Upper lobe of left lung (tissue), 6 donors: ENCODE data around the gene TMCO4. TPM values are rescaled to one million over a fixed set of nuclear protein-coding genes. Genes with fewer than 3 reads are reported as not detected.

Experiments used
- ATAC-seq, 2 donors: fragments of 200-7000 bp; cut with Tn5 transposase; one replicate each; pipeline ENCODE4 v1.9.1; 2022; ENCODE audit warnings: mild to moderate bottlenecking in 2 of 2, moderate library complexity in 2 of 2; ENCODE audit not compliant: low FRiP score in 2 of 2
- DNase-seq, 2 donors: peaks; one replicate each; pipeline ENCODE4 v3.0.0-alpha.2; 2019 to 2020
- H3K27ac ChIP-seq, 4 donors: fragments of 200-600 bp; sonication (generic); one replicate each; pipeline ENCODE4 v1.5.1; 2016 to 2019
- H3K27me3 ChIP-seq, 4 donors: fragments of 200-600 bp; sonication (generic); one replicate each; pipeline ENCODE4 v1.5.1; 2017 to 2019
- H3K36me3 ChIP-seq, 4 donors: fragments of 200-600 bp; sonication (generic); one replicate each; pipeline ENCODE4 v1.5.1; 2016 to 2019
- H3K4me1 ChIP-seq, 4 donors: fragments of 200-600 bp; sonication (generic); one replicate each; pipeline ENCODE4 v1.5.1; 2018 to 2019
- H3K4me3 ChIP-seq, 4 donors: fragments of 200-600 bp; sonication (generic); one replicate each; pipeline ENCODE4 v1.5.1; 2017 to 2019; ENCODE audit warnings: mild to moderate bottlenecking in 2 of 4, moderate library complexity in 1 of 4
- H3K9me3 ChIP-seq, 4 donors: fragments of 200-600 bp; sonication (generic); one replicate each; pipeline ENCODE4 v1.5.1; 2018 to 2019
- CTCF ChIP-seq, 6 experiments: fragments of 450-650 bp in 4 of 6; fragments of 200-600 bp in 2 of 6; sonication (generic) in 2 of 6; IDR thresholded peaks; one replicate each; pipeline ENCODE4 v1.5.1; 2016 to 2019; ENCODE audit warnings: antibody characterized with exemption in 6 of 6
- EP300 ChIP-seq, 4 donors: sonication (generic); formaldehyde crosslinking; IDR thresholded peaks; one replicate each; pipeline ENCODE4 v1.5.1; 2017; ENCODE audit warnings: antibody characterized with exemption in 4 of 4, control low read depth in 2 of 4
- POLR2A ChIP-seq, 4 donors: fragments of 450-650 bp; IDR thresholded peaks; one replicate each; pipeline ENCODE4 v1.5.1; 2016 to 2017; ENCODE audit warnings: antibody characterized with exemption in 4 of 4, mild to moderate bottlenecking in 2 of 4
- POLR2AphosphoS5 ChIP-seq, 2 donors: sonication (generic); formaldehyde crosslinking; IDR thresholded peaks; one replicate each; pipeline ENCODE4 v1.5.1; 2017; ENCODE audit warnings: antibody characterized with exemption in 2 of 2
- WGBS, 2 donors: methylation state at CpG; one replicate each; pipeline ENCODE4 v1.1.5; 2017 to 2018; 5-methylcytosine and 5-hydroxymethylcytosine counted together
- total RNA-seq, 6 donors: library from RNA; depleted of rRNA in 4 of 6; stranded (reverse); fragments of >200 nt in 4 of 6; gene quantifications; one replicate each; pipeline versions ENCODE4 v1.1.0 to v1.2.1, GENCODE V29; 2016 to 2021
- donor health status: DM: no; HTN: no; CAD: no; lungs with moderate emphysema.
- donor health status: DM: no; HTN: yes; CAD: no; lungs with severe emphysema.

The TMCO4 gene
- total RNA-seq, 6 donors from 2014 or later = 19.1 to 46.1 (median 24.9) TPM

- ATAC-seq (no peak), DNase-seq (no peak)
- no peak overlapping the region for H3K4me3 ChIP-seq
- no peaks in the 10 kb centered on the region for H3K27me3 ChIP-seq
- peaks cover 0 to 49% (median 10%) of the 10 kb centered on the region in 4 donors for H3K36me3 ChIP-seq
- peaks cover 0 to 6% (median 2%) of the 10 kb centered on the region in 4 donors for H3K9me3 ChIP-seq
- H3K27ac ChIP-seq = no peak overlapping the region
- WGBS, 2 donors = 96 to 98% methylated on average over 8 of the region's 8 CpGs
- no peak for TF ChIP-seq POLR2A (IDR thresholded peaks at IDR 0.05)
- no peak for TF ChIP-seq CTCF (IDR thresholded peaks at IDR 0.05)
- TF ChIP-seq EP300 (IDR thresholded peaks at IDR 0.05) = no peak
- no peaks in the 10 kb centered on the region for H3K4me1 ChIP-seq
These were observed 68.3 kb downstream of the TMCO4 start for GRCh38 chr1:19731311-19731821.

- DNase-seq (no peak), ATAC-seq (no peak)
- 78 to 80% methylated on average over 3 of the region's 3 CpGs for WGBS, 2 donors
- TF ChIP-seq POLR2A (IDR thresholded peaks at IDR 0.05) = no peak
- no peak for TF ChIP-seq EP300 (IDR thresholded peaks at IDR 0.05)
- no peak for TF ChIP-seq POLR2AphosphoS5 (IDR thresholded peaks at IDR 0.05)
- TF ChIP-seq CTCF (IDR thresholded peaks at IDR 0.05) = no peak
- Histone ChIP-seq H3K4me3 (no peak overlapping the region), H3K27me3 (no peaks in the 10 kb centered on the region), H3K36me3 (peaks cover 0 to 55% (median 14%) of the 10 kb centered on the region in 4 donors), H3K9me3 (peaks cover 0 to 6% (median 2%) of the 10 kb centered on the region in 4 donors), H3K27ac (no peak overlapping the region), H3K4me1 (no peaks in the 10 kb centered on the region)
These were observed 68.9 kb downstream of the TMCO4 start for GRCh38 chr1:19730793-19731192.

- Histone ChIP-seq H3K36me3 (peaks cover 0 to 56% (median 18%) of the 10 kb centered on the region in 4 donors), H3K4me1 (no peaks in the 10 kb centered on the region), H3K27me3 (no peaks in the 10 kb centered on the region), H3K4me3 (no peak overlapping the region), H3K27ac (no peak overlapping the region), H3K9me3 (peaks cover 0 to 6% (median 2%) of the 10 kb centered on the region in 4 donors)
- TF ChIP-seq POLR2A (IDR thresholded peaks at IDR 0.05) (no peak), EP300 (IDR thresholded peaks at IDR 0.05) (no peak), CTCF (IDR thresholded peaks at IDR 0.05) (no peak), POLR2AphosphoS5 (IDR thresholded peaks at IDR 0.05) (no peak)
- ATAC-seq = no peak
- WGBS, 2 donors = 95 to 100% methylated on average over 3 of the region's 3 CpGs
- DNase-seq = no peak
These were observed 69.5 kb downstream of the TMCO4 start for GRCh38 chr1:19730232-19730631.

- Histone ChIP-seq H3K36me3 (peaks cover 0 to 52% (median 19%) of the 10 kb centered on the region in 4 donors), H3K4me3 (no peak overlapping the region), H3K27ac (no peak overlapping the region), H3K9me3 (peaks cover 0 to 6% (median 2%) of the 10 kb centered on the region in 4 donors), H3K4me1 (no peaks in the 10 kb centered on the region), H3K27me3 (no peaks in the 10 kb centered on the region)
- DNase-seq (no peak), ATAC-seq (no peak)
- TF ChIP-seq POLR2AphosphoS5 (IDR thresholded peaks at IDR 0.05) (no peak), POLR2A (IDR thresholded peaks at IDR 0.05) (no peak), CTCF (IDR thresholded peaks at IDR 0.05) (no peak), EP300 (IDR thresholded peaks at IDR 0.05) (no peak)
- WGBS, 2 donors = 86 to 93% methylated on average over 1 to 5 of the region's 5 CpGs
These were observed 71.1 kb downstream of the TMCO4 start for GRCh38 chr1:19728413-19729145.
